ENCODE data around the gene TSPAN33. TPM values are rescaled to one million over a fixed set of nuclear protein-coding genes. Genes with fewer than 3 reads are reported as not detected.

Gene TSPAN33
- total RNA-seq, 1 experiment from 2014 or later = 1.7 TPM

GRCh38 chr7:129100827-129101166 lies 43.7 kb upstream of the TSPAN33 start:
- Mint-ChIP-seq H3K36me3 (ENCODE audit: insufficient read depth, unreplicated experiment) (no peaks in the 10 kb centered on the region), H3K4me1 (ENCODE audit: insufficient read depth, unreplicated experiment) (no peaks in the 10 kb centered on the region), H3K9me3 (ENCODE audit: unreplicated experiment) (no peaks in the 10 kb centered on the region), H3K4me3 (ENCODE audit: unreplicated experiment) (no peak overlapping the region), H3K27ac (ENCODE audit: low read depth, unreplicated experiment) (no peak overlapping the region), H3K27me3 (ENCODE audit: insufficient read depth, unreplicated experiment) (no peaks in the 10 kb centered on the region)
- BruUV-seq (replicated peaks) = no TSS peak
- intact Hi-C loops (cut with micrococcal nuclease) = no loop called here
- POLR2A ChIA-PET = no interaction called here
- CTCF ChIA-PET = interaction anchor here (0.6 to 3.0 kb wide), 3 partner anchors 9 to 99 kb away, joined by 3 to 25 read pairs (median 8); no protein-coding TSS in a partner anchor
- TF ChIP-seq, protein P1, sequence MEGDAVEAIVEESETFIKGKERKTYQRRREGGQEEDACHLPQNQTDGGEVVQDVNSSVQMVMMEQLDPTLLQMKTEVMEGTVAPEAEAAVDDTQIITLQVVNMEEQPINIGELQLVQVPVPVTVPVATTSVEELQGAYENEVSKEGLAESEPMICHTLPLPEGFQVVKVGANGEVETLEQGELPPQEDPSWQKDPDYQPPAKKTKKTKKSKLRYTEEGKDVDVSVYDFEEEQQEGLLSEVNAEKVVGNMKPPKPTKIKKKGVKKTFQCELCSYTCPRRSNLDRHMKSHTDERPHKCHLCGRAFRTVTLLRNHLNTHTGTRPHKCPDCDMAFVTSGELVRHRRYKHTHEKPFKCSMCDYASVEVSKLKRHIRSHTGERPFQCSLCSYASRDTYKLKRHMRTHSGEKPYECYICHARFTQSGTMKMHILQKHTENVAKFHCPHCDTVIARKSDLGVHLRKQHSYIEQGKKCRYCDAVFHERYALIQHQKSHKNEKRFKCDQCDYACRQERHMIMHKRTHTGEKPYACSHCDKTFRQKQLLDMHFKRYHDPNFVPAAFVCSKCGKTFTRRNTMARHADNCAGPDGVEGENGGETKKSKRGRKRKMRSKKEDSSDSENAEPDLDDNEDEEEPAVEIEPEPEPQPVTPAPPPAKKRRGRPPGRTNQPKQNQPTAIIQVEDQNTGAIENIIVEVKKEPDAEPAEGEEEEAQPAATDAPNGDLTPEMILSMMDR (IDR thresholded peaks at IDR 0.05; ENCODE audit: unreplicated experiment) = no peak
- no peak for DNase-seq (ENCODE audit: unreplicated experiment)

DNA sequence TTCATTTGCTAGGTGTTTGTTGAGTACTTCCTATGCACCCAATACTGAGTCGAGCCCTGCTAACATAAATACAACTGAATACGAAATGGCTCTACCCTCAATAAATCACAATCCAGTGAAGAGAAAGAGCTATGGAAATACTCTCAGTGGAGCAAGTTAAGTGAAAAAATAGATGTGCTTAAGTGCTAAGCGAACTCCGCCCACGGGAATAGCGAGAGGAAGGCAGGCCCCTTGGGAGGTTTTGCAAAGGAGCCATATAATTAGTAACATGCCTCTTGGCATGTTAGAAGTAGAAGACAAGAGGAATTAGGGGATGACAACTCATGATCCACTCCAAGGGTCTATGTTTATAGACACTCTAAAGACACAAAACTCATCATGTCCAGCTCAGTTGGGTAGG lies 42.8 kb upstream of the TSPAN33 start:
- no peaks in the 10 kb centered on the region for H3K4me1 Mint-ChIP-seq (ENCODE audit: insufficient read depth, unreplicated experiment)
- no peak overlapping the region for H3K4me3 Mint-ChIP-seq (ENCODE audit: unreplicated experiment)
- no peaks in the 10 kb centered on the region for H3K36me3 Mint-ChIP-seq (ENCODE audit: insufficient read depth, unreplicated experiment)
- H3K27ac Mint-ChIP-seq (ENCODE audit: low read depth, unreplicated experiment) = no peak overlapping the region
- no peak for DNase-seq (ENCODE audit: unreplicated experiment)
- H3K9me3 Mint-ChIP-seq (ENCODE audit: unreplicated experiment) = no peaks in the 10 kb centered on the region
- TF ChIP-seq, protein P1 (IDR thresholded peaks at IDR 0.05; ENCODE audit: unreplicated experiment) = no peak
- CTCF ChIA-PET = interaction anchor here (3.0 kb wide), 1 partner anchor 11 kb away, joined by 25 read pairs; no protein-coding TSS in a partner anchor
- H3K27me3 Mint-ChIP-seq (ENCODE audit: insufficient read depth, unreplicated experiment) = no peaks in the 10 kb centered on the region
- POLR2A ChIA-PET = no interaction called here
- no TSS peak for BruUV-seq (replicated peaks)
- intact Hi-C loops (cut with micrococcal nuclease) = no loop called here

- no peak for DNase-seq (ENCODE audit: unreplicated experiment)
- H3K4me1 Mint-ChIP-seq (ENCODE audit: insufficient read depth, unreplicated experiment) = no peaks in the 10 kb centered on the region
- H3K9me3 Mint-ChIP-seq (ENCODE audit: unreplicated experiment) = no peaks in the 10 kb centered on the region
- H3K36me3 Mint-ChIP-seq (ENCODE audit: insufficient read depth, unreplicated experiment) = no peaks in the 10 kb centered on the region
- no peak overlapping the region for H3K27ac Mint-ChIP-seq (ENCODE audit: low read depth, unreplicated experiment)
- ChIA-PET CTCF (interaction anchor here (1.2 to 3.0 kb wide), 2 partner anchors 13 to 60 kb away, joined by 3 to 25 read pairs; no protein-coding TSS in a partner anchor), POLR2A (interaction anchor here (0.7 kb wide), 1 partner anchor 14 kb away, joined by 3 read pairs; no protein-coding TSS in a partner anchor)
- H3K4me3 Mint-ChIP-seq (ENCODE audit: unreplicated experiment) = no peak overlapping the region
- H3K27me3 Mint-ChIP-seq (ENCODE audit: insufficient read depth, unreplicated experiment) = no peaks in the 10 kb centered on the region
- BruUV-seq (replicated peaks) = no TSS peak
- intact Hi-C loops (cut with micrococcal nuclease) = no loop called here
- TF ChIP-seq, protein P1 (IDR thresholded peaks at IDR 0.05; ENCODE audit: unreplicated experiment) = no peak
Observed at GRCh38 chr7:129103561-129104324, 40.8 kb upstream of the TSPAN33 start.

DNA sequence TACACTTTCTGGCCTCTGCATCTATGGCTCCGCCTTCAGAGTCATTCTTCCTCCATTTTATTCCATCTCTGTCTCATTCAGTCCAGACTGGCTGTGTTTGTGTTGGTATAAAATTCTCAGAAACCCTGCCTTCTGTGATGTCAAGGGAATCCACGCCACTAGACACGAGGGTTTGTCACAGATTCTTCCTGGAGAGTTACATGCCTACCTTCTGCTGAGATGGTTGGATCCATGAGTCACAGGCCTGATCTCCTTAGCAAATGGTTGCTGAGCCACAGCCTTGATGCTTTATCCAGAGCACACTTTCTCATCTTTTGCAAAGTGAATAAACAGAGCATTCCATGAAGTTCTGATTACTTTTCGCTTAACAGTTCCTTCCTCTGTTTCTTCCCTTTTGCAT lies 35.9 kb upstream of the TSPAN33 start:
- intact Hi-C loops (cut with micrococcal nuclease) = no loop called here
- no peaks in the 10 kb centered on the region for H3K9me3 Mint-ChIP-seq (ENCODE audit: unreplicated experiment)
- no peaks in the 10 kb centered on the region for H3K27me3 Mint-ChIP-seq (ENCODE audit: insufficient read depth, unreplicated experiment)
- ChIA-PET CTCF (no interaction called here), POLR2A (no interaction called here)
- no peaks in the 10 kb centered on the region for H3K36me3 Mint-ChIP-seq (ENCODE audit: insufficient read depth, unreplicated experiment)
- no peak for DNase-seq (ENCODE audit: unreplicated experiment)
- no TSS peak for BruUV-seq (replicated peaks)
- TF ChIP-seq, protein P1 (IDR thresholded peaks at IDR 0.05; ENCODE audit: unreplicated experiment) = no peak
- no peak overlapping the region for H3K4me3 Mint-ChIP-seq (ENCODE audit: unreplicated experiment)
- H3K27ac Mint-ChIP-seq (ENCODE audit: low read depth, unreplicated experiment) = no peak overlapping the region
- no peaks in the 10 kb centered on the region for H3K4me1 Mint-ChIP-seq (ENCODE audit: insufficient read depth, unreplicated experiment)

Data from MCF 10A (cell line).